Activated CD8-positive, alpha-beta memory T cell treated with anti-CD3 and anti-CD28 coated beads, Interleukin-2, amount 50 U/mL, for 24 hours (primary cell): ENCODE results near the gene COQ10B.
A peak's percentile ranks its signal among the peaks of the same experiment; 100 is the strongest.
"Not testable (repeated sequence)": the region's sequence is repeated elsewhere in the genome, so short reads cannot be mapped to it uniquely, and the experiment has no call there.

Experiments
- DNase-seq: peaks from one replicate; pipeline ENCODE4 v3.0.0-alpha.2; 2020; ENCODE audit errors: extremely low read depth

COQ10B gene

DNA sequence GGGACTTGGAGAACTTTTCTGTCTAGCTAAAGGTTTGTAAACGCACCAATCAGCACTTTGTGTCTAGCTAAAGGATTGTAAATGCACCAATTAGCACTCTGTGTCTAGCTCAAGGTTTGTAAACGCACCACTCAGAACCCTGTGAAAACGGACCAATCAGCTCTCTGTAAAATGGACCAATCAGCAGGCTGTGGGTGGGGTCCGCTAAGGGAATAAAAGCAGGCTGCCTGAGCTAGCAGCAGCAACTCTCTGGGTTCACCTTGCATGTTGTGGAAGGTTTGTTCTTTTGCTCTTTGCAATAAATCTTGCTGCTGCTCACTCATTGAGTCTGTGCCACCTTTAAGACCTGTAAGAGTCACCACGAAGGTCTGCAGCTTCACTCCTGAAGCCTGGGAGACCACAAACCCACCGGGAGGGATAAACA is 2.4 kb upstream of the COQ10B start:
- DNase-seq = not testable (repeated sequence)

DNA sequence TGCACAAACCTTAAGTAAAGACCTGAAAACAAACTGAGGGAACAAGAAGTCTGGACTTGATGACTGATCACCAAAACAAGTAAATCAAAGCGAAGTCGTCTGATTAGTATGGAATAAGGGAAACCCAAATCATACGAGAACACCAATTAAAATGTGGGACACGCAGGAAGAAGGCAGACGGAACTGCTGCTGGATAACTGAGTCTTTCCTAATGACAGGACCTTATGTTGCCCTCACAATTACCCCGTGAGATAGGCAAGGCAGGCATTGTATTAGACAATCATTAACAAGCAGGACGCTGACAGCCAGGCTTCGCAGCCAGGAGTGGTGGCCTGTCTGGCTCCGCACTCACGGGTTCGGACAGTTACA is 614 bp upstream of the COQ10B start:
- DNase-seq = no peak

DNA sequence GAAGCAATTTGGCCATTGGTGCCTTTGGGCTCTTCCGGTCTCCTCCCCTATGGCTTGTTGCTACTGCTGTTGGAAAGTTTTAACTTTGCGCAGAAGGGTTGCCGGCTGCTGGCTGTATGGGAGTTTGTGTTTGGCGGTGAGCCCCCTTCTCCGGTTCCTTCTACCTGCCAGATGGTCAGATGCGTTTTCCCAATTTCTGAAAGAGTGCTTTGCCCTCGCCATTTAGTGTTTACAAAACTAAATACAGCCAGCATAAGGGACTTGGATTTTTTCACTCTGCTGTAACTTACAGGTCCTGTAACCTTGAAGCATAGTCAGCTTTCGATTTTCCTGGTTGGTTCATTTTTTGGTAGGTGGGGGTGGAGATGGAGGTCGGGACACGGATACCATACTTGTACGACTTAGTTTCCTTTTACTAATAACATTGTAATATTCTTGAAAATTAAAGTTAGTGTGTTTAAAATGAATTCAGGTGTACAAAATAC is 604 bp downstream of the COQ10B start:
- peak; percentile 51 for DNase-seq

DNA sequence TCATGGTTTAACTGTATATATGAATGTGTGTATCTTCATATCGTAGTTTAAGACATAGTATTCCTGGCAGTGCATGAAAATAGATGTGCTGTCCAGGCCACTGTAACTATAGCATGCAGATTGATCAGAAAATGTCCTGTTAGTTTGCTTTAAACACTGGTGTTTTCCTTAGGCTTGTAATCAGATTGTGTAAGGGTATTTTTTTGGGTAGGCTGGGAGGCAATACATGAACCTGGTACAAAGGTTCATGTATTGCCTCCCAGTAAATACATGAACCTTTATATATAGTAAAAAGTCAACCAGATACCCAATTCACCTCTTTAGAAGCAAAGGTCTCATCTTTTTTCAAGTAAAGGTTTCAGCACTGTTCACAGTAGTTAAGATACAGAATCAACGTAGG is 1.6 kb downstream of the COQ10B start:
- no peak for DNase-seq

DNA sequence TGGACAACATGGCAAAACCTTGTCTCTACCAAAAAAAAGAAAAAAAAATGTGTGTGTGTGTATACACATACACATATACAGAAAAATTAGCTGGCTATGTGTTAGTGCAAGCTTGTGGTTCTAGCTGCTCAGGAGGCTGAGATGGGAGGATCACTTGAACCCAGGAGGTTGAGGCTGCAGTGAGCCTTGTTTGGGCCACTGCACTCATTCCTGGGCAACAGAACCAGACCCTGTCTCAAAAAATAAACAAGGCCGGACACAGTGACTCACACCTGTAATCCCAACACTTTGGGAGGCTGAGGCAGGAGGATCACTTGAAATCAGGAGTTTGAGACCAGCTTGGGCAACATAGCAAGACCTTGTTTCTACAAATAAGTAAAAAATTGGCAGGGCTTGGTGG is 2.1 kb downstream of the COQ10B start:
- DNase-seq = no peak

DNA sequence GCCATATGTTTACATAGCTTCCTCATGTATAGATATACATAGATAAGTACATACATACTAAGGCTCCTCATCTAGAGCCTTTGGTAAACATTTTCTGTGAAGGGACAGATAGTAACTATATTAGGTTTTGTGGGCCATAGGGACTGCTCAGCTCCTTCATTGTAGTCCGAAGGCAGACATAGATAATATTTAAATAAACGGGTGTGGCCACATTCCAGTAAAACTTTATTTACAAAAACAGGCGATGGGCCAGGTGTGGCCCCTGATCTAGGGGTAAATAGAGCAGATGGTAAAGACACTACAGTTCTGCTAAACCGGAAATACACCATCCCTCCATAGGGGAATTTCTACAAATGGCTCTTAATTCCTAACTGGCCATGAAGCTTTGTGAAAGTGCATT is 7.3 kb downstream of the COQ10B start:
- no peak for DNase-seq

DNA sequence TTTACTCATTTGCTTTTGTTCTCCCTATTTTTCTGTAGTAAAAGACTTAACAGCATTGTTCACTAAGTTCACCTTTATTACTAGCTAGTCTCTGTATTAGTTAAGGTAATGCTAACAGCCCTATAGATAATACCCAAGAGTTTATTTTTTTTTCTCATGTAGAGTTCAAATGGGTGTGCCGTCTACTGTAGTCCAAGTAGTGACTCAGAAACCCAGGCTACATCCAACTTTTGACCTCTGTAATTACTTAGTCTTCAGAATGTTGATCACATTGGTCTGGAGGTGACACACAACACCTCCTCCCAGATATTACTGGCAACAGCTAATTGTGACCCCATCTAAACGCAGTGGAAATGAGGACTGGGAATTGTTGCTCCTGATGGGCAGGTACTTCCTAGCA is 7.7 kb downstream of the COQ10B start:
- DNase-seq = no peak

DNA sequence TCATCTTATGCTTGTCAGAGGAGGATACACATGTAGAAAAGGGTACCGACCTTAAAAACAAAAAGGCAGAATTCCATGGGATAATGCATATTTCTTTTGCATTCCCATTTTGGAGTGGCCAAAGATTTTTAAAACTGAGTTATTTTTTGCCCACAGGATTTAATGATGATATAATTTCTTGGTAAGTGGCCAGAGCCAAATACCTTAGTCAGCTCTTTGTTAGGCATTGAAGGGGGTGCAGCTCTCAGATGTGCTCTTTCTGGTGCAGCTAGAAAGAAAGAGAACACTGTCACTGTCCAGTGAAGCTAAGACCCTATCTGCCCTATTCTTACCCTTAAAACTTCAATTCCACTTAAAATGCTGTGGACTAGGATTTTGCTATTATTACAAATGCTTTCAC is 10.8 kb downstream of the COQ10B start:
- DNase-seq = no peak

DNA sequence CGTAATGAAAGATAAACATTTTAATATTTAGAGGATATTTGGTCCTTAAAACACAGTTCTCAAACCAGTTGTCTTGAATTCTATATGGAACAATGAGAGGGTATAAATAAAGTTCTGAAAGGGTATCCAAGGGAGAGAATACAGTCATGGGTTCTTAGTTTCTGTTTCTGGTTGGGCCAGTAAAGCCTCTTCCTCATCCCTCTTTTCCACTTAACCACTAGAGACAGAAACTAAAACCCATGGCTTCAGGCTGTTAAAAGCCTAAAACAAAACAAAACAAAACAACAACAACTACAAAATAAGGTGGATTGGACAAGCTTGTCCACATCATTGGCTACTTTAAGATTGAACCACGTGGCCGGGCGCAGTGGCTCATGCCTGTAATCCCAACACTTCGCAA is 18.8 kb downstream of the COQ10B start:
- DNase-seq = no peak

DNA sequence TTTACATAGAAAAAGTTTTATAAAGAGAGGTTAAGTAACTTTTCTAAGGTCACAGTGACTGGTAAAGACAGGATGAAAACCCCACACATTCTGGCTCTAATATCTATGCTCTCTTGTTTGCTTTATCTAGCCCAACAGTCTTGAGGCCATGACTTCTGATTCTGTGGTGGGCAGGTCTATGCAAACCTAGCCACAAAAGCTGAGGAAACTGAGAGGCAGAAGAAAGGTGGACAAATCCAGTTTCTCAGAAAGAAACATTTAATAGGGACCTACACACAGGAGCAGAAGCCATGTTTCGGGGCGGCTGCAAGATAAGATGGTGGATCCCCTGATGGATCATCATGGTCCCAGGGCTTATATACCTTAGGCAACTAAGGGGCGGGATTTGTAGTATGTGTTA is 24.4 kb downstream of the COQ10B start:
- DNase-seq = no peak

DNA sequence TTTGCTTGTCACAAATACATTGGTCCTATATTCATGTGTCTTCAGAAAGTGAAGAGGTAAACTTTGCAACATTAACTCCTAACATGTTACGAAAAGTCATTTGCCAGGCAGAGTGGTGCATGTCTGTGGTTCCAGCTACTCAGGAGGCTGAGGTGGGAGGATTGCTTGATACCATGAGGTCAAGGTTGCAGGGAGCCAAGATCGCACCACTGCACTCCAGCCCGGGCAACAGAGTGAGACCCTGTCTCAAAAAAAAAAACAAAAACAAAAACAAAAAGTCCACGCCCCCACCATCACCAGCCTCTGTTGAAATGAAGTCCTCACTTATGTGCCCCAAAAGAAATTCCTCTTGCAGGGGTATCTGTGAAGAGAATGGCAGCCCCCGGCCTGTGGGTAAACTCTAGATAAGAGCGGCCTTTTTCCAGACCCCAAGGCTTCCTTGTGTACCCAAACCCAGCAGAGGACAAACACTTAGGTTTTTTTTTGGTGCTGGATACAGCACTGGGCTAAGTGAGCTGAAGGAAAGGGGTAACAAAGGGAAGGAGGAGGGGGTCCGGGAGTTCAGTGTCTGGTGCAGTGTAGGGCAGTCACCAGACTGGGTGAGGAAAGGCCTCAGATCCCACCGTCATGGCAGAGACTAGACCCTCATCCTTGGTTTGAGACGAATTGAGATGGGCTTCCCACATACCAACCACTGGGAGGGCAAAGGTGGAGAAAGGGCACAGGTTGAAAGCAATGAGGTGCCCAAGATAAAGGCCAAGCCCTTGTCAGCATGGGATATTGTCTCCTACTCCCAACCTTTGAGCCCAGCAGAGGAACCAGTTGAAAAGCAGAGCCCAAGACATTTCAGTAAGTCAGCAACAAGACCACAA is 27.0 kb downstream of the COQ10B start:
- DNase-seq = no peak

DNA sequence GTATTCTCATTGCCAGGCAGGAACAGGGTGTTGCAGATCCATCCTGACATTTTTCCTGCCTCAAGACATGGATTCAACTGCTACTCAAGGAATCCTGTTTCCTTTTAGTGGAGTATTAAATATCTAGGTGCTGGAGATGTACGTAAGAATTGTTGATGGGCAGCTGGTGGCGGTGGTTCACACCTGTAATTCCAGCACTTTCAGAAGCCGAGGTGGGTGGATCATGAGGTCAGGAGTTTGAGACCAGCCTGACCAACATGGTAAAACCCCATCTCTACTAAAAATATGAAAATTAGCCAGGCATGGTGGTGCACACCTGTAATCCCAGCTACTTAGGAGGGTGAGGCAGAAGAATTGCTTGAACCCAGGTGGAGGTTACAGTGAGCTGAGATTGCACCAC is 30.9 kb downstream of the COQ10B start:
- not testable (repeated sequence) for DNase-seq

DNA sequence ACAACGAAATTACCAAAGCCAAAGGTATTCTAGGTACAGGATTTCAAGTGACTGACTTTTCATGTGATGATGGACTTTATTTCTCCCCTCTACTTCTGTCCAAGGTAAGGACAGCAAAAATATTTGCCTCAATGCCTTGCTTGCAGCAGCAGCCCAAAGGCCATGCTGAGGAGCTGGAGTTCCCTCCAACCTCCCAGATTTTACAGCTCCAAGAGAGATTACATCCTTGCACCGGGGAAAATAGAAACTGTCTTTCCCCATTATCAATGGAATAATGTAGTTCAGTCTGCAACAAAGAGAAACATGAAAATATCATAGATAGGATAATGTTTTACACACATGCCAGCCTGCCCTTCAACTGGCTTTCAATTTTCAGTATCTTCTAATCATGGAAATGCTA is 32.8 kb downstream of the COQ10B start:
- no peak for DNase-seq

DNA sequence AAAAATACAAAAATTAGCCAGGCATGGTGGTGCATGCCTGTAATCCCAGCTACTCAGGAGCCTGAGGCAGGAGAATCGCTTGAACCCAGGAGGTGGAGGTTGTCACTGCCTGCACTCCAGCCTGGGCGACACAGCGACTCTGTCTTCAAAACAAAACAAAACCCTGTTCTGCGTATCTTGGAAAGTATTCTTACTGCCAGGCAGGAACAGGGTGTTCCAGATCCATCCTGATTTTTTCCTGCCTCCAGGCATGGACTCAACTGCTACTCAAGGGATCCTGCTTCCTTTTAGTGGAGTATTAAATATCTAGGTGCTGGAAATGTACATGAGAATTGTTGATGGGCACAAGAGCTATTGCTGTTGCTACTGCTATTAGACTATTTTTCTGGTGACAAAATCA is 34.0 kb downstream of the COQ10B start:
- no peak for DNase-seq

DNA sequence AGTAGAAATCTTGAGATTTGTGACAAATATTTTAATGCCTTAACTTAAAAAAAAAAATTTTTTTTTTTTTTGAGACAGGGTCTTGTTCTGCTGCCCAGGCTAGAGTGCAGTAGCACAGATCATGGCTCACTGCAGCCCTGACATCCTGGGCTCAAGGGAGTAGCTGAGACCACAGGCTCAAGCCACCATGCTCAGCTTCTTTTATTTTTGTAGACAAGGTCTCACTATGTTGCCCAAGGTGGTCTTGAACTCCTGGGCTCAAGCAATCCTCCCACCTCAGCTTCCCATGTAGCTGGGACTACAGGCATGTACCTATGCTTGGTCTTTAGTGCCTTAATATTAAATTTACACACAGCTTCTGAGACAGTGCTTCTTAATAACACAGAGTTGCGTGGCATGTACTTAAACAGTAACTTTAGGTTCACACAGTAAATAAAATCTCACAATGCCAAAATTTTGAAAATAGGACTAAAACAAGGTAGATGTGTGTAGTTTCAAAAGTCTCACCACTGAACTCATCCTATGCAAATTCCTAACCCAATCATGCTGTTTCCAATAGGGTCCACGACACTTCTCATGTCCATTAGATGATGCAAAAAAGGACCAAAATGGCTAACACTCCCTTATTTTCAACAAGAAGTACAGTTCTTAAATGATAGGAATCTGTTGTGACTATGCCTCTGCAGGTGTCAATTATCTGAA is 42.2 kb downstream of the COQ10B start:
- no peak for DNase-seq

DNA sequence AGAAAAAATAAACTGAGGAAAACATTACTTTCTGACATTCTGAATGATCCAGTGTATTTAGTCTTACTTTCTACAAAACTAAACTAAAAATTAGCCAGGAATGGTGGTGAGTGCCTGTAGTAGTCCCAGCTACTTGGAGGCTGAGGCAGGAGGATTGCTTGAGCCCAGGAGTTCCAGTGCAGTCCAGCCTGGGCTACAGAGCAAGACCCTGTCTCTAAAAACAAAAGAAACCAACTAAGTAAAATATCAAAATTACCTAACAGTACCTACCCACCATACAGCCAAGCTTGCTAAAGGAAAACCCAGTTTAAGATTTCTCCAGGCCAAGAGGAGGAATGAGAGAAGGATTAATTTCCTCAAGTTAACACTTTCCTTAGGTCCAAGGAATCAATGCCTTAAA is 43.3 kb downstream of the COQ10B start:
- no peak for DNase-seq

DNA sequence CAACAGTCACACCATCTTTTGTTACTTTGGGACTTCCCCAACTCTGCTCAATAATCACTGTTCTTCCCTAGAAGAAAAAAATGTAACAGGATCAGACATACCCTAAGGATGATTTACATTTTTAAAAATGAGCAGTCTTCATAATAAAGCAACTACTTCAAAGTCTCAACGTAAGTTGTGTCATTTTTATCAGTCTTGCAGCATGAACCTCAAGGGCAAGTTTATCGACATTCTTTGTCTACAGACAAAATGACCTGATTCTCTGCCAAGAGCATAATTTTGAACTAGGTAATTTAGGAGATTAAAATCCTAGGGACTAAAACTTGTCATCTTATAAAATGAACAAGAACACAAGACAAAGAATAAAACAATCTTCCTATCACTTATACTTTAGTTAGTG is 44.0 kb downstream of the COQ10B start:
- no peak for DNase-seq

DNA sequence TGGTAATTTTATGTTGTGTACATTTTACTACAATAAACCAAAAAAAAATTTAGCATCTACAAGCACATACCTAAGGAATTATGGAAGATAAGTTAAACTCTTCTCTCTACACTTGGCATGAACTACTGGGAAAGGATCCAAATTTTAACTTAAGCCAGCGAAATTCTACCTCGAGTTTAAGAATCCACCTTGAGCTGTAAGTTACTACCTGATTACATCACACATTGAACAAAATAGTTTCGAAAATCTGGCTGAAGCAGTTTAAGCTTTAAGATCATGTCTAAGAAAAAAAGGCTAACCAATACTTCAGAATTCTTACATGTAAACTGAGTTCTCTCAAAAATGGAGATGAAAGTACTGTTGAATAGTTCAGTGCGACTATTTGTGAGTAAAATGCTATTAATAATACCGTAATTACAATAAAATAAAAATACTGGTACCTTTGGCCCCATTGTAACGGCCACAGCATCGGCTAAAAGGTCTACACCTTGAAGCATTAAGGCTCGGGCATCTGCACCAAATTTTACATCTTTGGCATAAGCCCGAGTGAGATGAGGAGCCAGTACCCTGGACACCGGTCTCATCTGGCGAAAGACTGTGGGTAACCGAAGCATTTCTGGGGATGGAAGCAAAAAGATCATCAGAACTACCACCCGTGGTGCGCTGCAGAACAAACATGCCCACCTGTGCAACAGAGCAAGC is 45.0 kb downstream of the COQ10B start:
- no peak for DNase-seq

DNA sequence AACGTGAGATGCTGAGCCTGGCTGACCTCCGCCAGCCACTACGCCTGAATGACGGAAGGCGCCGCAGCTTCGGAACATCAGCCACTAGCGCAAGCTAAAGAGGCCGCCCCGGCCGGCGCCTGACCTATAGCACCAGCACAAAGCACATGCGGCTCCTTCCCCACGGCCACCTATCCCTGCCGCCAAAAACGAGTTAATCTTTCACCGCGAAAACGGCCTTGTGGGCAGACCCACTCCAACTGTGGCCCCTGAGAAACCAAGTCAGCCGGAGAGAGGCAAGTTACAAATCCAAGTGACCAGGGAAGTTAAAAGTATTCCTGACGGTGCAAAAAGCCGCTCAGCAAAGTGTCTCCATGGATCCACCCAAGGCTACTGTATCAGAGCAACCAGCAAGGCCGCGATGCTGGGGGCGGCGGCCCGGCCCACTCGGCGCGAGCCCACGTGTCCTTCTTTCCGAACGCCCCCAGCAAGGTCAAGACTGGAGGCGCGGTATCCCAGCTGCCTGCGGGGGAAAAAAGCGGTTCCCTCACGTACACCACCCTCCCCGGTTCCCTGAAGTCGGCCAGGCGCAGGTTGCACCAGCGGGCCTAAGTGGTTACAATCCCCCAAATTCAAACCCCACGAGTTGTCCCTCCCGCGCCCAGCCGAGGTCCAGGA is 45.7 kb downstream of the COQ10B start:
- no peak for DNase-seq

DNA sequence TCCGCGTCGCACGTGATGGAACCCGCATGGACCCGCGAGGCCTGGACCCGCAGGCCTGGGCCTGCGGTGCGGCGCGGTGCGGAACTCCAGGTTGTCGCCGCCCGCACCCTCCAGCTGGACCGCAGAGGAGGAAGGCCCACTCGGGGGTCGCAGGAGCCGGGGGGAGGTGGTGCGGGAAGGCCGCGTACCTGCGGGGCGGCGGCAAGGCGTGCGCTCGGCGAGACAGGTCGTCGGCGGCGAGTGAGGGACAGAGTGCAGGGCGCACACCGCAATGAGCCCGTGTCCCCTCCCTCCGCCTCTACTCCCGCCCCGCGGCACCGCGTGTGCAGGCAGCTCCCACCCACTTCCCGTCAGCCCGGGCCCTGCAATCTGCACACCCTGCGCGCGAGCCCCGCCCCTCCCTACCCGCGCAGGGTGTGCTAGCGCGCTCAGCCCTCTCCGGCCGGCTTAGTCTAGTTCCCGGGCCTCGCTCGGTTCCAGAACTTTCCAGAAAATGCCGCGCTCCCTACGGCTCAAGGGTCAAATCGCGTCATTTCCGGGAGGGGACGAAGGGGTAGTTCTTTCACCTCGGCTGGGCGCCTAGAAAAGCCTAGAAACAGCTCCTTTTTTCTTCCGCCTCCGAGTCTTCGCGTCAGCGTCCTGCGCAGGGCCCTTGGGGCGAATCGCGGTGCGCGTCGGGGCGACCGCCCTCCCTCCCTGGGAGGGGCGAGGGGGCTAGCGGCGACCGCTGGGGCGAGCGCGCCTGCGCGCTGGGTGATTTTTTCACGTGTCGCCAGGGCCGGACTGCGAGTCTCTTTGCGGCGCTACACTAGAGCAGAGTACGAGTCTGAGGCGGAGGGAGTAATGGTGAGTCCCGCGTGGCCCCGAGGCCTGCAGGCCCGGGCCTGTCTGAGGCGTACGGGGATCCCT is 46.5 kb downstream of the COQ10B start, which contains the start of the genes HSPD1 and HSPE1:
TSS of gene HSPD1 (minus strand) at position 247 of the 909 bp plus-strand sequence. CDS start 992 bp downstream, outside the sequence.
TSS of gene HSPE1 (plus strand) at position 786 of the 909 bp plus-strand sequence. CDS start at position 844, 58 bp downstream.
- peak; percentile 99 for DNase-seq
